HS-27A (cell line): ENCODE results near the gene TAS1R3.

Experiments
- DNase-seq: peaks from one replicate; pipeline ENCODE4 v3.0.0-alpha.2; 2012; ENCODE audit warnings: low read depth, missing footprints

Gene TAS1R3

DNA sequence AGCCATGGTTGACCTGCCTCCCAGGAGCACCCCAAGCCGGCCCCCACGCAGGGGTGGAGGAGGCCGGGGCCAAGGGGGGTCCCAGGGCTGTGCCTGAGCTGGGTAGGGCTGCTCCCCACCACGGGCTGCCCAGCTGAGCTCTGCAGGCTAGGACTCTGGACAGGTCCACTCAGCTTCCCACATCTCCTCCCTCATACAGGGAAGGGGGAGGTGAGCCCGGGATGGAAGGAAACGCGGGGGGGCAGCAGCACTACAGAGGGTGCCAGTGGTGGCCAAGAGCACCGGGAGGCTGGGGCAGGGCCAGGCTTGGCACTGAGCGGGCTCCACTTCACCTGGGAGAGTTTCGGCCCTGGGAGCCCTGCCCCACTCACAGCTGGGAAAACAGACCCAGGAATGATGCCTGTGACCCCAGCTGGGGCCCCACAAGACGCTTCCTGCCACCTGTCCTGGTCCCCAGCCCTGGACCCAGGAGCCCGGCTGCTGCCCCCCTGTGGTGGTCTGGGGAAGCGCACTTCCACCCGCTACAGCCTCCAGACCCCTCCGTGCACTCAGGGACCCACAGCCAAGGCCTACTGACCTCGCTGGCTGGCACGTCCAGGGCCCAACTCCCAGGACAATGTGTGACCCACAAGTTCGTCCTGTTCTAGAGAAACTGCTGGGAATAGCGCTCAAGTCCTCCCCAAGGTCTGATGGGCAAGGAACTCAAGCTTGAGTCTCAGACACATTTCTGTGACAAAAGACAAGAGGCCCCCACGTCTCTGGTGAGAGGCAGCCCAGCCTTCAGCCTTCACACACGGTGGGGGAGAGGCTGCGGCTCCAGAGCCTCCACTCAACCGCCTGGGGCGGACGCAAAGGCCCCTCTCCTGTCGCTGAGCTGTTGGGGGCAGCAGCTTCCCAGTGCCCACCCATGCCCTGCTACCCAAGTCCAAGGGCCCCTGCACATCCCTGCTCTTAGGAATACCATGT lies 40.9 kb downstream of the TAS1R3 start:
- DNase-seq, result no peak

DNA sequence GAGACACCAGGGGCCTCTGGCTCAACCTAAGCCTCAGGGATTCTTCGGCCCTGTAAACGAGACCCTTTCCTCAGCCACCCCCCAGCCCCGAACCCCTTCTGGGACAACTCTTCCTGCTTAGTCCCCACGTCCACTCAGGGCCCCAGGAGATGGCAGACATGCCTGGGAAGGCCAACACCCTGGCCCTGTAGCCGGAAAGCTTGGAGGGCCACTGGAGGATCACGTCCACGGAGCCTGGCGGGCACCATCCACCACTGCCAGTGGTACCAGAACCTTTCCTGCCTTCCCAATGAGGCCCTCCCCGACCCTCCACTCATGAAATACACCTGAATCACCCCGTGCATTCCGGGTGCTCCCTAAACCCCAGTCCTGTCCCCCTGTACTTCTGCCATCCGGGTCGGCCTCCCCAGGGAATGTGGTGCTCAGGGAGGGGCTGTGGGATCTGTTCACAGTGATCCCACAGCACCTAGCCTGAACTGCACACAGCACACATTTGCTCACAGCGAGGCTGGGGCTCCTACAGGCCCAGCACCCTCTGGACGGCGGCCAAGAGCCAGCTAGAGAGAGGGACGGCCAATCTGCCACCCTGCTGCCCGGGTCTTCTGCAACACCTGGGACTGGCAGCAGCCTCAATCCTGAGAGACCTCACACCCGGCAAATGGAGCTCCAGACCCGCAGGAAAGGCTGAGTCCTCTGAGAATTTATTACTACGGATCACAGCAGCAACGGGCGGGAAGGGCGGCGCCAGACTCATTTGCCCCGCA lies 42.2 kb downstream of the TAS1R3 start:
- DNase-seq, result no peak

DNA sequence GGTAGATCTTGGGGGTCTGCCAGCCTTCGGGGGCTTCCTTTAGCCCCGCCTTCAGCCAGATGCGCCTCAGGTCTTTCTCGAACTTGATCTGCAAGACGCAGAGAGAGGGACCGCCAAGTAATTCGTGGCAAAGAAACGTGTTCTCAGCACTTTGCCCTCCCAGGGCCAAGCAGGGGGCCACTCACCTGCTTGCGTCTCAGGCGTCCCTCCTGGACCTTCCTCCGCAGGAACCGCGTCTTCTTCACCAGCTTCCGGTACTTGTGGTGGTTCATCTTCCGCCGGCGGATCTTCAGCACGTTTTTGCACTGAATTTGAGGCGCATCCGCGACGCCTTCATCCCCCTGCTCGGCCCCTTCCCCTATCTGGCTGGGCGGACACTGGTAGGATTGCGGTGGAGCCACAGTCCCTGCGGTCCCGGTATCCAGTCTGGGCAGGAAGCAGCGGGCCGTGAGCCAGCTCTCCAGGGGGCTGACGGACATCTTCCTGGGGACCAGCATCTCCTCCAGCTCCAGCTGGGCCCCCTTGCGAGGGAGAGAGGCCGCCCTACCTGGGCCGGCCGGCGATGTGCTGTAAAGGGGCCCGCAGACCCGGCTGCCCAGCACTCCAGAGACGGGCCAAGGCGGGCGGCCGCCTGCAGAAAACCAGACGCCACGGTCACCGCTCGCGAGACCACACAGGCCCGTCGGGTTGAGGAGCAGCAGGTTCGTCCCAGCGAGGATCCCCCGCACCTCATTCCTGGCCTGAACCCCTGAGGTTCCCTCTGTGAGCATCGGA lies 42.9 kb downstream of the TAS1R3 start:
- DNase-seq, result no peak

DNA sequence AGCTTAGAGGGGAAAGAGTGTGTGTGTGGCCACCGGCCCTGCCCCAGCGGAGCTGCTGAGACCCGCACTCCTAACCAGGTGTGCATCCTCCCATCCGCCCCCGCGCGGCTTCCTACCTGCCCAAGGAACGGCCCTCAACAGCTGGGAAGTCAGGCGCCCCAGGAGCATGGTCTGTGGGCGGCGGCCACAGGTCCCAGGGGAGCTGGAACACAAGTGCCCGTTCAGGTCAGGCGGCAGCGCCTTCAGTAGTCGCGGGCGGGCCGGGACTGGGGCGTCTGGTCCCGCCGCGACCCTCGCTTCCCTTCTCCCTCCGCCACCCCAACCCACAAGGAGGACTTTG lies 43.5 kb downstream of the TAS1R3 start:
- DNase-seq, result no peak

DNA sequence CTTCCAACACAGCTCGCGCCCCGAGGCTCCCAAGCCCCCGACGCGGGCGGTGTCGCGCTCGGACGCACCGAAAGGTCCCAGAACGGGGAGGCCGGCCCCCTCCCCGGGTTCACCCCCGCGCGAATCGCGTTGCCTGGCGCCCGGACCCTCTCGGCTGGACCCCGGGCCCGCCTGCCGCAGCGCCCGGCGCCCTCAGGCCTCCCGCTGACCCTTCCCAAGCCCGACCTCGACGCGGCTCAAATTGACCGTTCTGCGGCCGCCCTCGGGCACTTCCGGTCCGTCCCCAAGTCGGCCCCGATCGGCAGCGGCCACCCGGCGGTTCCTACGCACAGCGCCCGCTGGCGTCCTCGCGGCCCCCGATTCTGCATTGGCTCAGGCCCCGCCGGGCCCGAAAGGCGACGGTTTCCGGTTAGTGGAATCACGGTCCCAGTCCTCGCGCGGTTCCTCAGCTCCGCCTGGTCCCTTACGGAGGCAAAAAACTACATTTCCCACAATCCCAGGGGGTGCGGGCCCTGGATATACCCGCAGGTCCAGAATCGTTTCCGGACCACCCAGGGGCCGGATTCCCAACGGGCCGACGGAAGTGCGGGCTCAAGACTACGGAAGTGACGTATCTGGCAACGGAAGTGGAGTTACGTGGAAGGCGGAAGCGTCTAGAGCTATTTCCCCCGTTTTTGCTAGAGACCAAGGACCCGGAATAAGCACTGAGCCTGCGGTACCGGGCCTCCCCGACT lies 44.0 kb downstream of the TAS1R3 start, which contains the start of gene AURKAIP1:
TSS of gene AURKAIP1 (minus strand) at position 279 of the 734 bp plus-strand sequence. CDS start 451 bp downstream, outside the sequence.
- DNase-seq, result peak; percentile 99

DNA sequence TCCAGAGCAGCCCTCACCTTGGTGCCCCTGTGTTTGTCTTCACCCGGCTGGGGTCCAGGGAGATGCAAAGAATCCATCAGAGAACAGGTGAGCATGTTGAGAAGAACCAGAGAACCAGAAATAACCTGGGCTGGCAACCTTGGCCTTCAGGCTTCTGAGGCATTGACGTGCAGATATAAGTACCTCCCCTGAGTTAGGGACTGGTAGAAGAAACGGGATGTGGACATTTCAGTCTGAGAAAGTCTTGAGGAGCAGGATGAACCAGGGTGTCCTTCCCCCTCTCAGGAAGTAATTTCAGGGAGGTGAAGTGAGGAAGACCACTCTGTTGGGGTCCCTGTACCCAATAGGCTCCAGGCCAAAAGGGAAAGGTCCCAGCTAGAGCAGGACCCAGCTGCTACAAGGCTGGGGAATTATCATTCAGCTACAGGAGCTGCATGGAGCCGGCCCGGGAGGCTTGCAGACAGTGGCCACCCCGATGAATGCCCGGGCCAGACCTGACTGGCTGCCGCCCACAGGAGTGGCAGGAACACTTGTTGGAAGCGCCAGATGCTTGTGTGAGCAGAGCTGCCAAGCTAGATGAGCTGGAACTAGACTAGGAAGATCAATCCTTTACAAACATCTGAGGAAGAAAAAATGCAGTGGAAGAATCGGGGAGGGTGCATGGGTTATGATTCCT lies 45.6 kb downstream of the TAS1R3 start:
- no peak for DNase-seq

DNA sequence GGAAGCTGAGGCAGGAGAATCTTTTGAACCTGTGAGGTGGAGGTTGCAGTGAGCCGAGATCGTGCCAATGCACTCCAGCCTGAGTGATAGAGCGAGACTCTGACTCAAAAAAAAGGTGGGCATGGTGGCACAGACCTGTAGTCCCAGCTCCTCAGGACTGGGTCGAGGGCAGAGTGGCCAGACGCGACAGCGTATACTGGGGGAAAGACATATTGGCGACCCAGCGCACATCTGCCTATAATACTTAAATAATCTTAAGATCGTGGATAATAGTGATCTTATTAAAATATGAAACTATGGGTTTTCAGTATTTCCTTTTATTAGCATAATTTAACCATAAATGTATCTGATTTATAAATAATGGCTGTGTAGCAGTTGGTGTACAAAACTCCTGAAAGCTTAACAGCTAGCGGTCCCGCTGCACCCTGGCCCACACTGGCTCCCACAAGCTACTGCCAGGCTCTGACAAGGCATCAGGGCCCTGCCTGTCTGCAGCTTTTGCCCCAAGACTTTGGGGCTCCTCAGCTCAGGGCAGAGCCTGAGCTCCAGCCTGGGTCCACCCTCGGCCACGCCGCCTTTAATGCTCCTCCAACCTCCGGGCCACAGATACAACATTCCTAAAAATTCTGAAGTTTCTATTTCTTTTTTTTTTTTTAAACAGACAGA lies 46.6 kb downstream of the TAS1R3 start:
- no peak for DNase-seq

DNA sequence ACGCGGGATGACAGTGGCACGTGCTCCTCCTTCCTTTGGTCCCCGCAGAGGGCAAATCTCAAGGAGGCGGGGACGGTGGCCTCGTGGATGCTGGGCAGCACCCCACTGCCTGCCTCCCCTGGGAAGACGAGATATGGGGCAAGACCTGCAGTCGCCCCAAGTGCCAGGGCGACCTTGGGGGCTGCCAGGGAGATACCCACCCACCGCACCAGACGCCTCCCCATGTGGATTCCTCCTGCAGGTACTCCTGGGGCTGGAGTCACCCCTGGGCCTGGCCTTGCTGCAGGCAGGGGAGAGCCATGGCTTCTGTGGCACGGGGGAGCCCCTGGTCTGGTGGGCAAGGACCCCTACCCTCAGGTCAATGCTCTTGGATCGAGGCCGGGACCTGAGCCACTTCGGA lies 49.8 kb downstream of the TAS1R3 start:
- DNase-seq, result no peak

DNA sequence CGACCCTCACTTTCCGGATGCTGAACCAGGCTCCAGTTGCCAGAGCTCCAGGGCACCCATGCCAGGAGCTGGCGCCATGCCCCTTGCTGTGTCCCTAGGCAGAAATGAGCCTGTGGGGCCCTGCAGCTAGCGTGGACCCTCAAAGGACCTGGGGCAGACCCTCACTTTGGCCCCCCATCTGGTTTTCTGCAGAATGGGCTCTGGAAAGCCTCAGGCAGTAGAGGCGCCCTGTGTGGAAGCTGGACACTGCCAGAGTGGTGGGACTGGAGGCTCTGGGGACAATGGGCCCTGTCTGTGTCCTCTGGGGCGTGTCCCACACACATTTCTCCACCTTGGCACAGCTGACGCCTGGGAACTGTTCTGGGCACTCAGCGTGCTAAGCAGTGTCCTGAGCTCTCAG lies 50.2 kb downstream of the TAS1R3 start:
- no peak for DNase-seq
